ENCODE data around the gene HP1BP3. TPM values are rescaled to one million over a fixed set of nuclear protein-coding genes. Genes with fewer than 3 reads are reported as not detected.

HP1BP3 gene
- total RNA-seq, 1 experiment from 2014 or later: 201 TPM

- peaks cover 40% of the 10 kb centered on the region for H3K4me1 ChIP-seq (replicated peaks)
- no peaks in the 10 kb centered on the region for H3K36me3 ChIP-seq
- H3K9me3 ChIP-seq (replicated peaks): no peaks in the 10 kb centered on the region
- no peaks in the 10 kb centered on the region for H3K27me3 ChIP-seq (replicated peaks)
- no peak for DNase-seq (ENCODE audit: low read depth in 1 of 2, low spot score in 2 of 2)
- H3K4me3 ChIP-seq: no peak overlapping the region
- H3K27ac ChIP-seq: no peak overlapping the region
These were observed 91.6 kb downstream of the HP1BP3 start for GRCh38 chr1:20695515-20695914.

DNA sequence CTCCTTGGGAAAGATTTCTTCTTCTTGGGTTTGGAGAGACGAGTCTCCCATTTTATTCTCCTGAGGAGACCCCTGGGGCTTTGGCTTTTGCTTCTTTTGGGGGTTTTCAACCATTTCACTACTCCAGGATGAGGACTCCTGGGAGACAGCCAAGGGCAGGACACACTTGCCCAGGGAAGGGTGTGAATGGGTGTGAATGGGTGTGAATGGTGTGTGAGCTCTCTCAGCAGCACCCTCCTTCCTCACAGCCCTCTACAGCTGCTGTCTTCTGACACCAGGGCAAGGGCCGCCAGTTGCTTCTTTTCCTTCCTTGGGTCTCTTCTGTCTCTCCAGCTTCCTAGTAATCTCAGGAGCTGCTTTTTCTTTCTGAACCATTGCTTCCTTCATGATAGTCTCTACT lies 93.5 kb downstream of the HP1BP3 start:
- no peaks in the 10 kb centered on the region for H3K27me3 ChIP-seq (replicated peaks)

More for the DNA sequence above, 93.5 kb downstream of the HP1BP3 start:
- Histone ChIP-seq H3K9me3 (replicated peaks) (no peaks in the 10 kb centered on the region), H3K27ac (no peak overlapping the region), H3K36me3 (0 out of 2 replicates have a peak, but pooled peaks cover 2% of the 10 kb centered on the region), H3K4me1 (replicated peaks) (peaks cover 28% of the 10 kb centered on the region), H3K4me3 (no peak overlapping the region)
- DNase-seq (ENCODE audit: low read depth in 1 of 2, low spot score in 2 of 2): no peak

Other genes with a start within 250 kb of the HP1BP3 start
- gene FAM43B, start 234.7 kb downstream of the HP1BP3 start, total RNA-seq (2014; rRNA removed; shearing (Covaris generic)): not detected in 2 replicates
- gene CDA, start 198.2 kb downstream of the HP1BP3 start, total RNA-seq (2014; rRNA removed; shearing (Covaris generic)): not detected in 2 replicates
- gene PINK1, start 153.8 kb downstream of the HP1BP3 start, total RNA-seq (2014; rRNA removed; shearing (Covaris generic)): 48.0 and 55.0 TPM in 2 replicates
- gene DDOST, start 125.9 kb downstream of the HP1BP3 start, total RNA-seq (2014; rRNA removed; shearing (Covaris generic)): 249 and 352 TPM in 2 replicates
- gene KIF17, start 69.3 kb downstream of the HP1BP3 start, total RNA-seq (2014; rRNA removed; shearing (Covaris generic)): 1.9 and 4.0 TPM in 2 replicates
- 0.82 and 5.3 TPM in 2 replicates for gene SH2D5, start 54.6 kb downstream of the HP1BP3 start, total RNA-seq (2014; rRNA removed; shearing (Covaris generic))

Data from SJSA1 (cell line).